Measurements from ENCODE around the gene IGF2BP2.

DNA sequence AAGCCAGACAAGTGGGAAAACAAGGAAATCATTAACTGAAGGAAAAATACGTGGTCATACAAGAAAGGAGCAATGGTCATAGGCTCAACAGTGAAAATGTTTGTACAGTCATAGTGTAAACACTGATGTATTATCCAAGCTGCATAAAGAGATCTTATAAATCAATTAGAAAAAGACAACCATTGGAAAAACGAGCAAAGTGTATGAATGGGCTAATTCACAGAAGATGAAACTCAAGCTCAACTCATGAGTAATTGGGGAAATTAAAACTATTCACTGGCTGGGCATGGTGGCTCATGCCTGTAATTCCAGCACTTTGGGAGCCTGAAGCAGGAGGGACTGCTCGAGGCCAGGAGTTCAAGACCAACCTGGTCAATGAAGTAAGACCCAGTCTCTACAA lies 6.4 kb upstream of the IGF2BP2 start:
- TF ChIP-seq, protein P1, sequence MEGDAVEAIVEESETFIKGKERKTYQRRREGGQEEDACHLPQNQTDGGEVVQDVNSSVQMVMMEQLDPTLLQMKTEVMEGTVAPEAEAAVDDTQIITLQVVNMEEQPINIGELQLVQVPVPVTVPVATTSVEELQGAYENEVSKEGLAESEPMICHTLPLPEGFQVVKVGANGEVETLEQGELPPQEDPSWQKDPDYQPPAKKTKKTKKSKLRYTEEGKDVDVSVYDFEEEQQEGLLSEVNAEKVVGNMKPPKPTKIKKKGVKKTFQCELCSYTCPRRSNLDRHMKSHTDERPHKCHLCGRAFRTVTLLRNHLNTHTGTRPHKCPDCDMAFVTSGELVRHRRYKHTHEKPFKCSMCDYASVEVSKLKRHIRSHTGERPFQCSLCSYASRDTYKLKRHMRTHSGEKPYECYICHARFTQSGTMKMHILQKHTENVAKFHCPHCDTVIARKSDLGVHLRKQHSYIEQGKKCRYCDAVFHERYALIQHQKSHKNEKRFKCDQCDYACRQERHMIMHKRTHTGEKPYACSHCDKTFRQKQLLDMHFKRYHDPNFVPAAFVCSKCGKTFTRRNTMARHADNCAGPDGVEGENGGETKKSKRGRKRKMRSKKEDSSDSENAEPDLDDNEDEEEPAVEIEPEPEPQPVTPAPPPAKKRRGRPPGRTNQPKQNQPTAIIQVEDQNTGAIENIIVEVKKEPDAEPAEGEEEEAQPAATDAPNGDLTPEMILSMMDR (IDR thresholded peaks at IDR 0.05): no peak
- TF ChIP-seq POLR2A (IDR thresholded peaks at IDR 0.05): no peak
